ENCODE results near the gene KRT39.
A peak's percentile ranks its signal among the peaks of the same experiment; 100 is the strongest.

Gene KRT39

DNA sequence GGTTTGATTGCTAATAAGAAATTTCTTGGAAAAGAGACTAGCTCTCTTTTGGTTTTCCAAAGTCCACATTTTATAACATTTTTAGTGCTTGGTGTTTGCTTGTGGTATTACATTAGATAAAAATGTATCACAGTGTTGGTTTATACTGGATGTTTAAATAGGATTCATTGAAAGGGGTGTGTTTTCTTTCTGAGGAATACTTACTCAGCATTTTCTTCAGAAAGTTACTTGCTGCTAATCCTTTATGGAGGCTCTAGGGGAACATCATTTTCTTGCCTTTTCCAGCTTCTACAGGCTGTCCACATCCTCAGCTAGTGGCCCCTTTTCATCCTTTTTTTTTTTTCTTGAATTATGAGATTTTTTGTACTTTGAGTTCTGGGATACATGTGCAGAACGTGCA is 834 bp upstream of the KRT39 start:
- TF ChIP-seq, protein P1, sequence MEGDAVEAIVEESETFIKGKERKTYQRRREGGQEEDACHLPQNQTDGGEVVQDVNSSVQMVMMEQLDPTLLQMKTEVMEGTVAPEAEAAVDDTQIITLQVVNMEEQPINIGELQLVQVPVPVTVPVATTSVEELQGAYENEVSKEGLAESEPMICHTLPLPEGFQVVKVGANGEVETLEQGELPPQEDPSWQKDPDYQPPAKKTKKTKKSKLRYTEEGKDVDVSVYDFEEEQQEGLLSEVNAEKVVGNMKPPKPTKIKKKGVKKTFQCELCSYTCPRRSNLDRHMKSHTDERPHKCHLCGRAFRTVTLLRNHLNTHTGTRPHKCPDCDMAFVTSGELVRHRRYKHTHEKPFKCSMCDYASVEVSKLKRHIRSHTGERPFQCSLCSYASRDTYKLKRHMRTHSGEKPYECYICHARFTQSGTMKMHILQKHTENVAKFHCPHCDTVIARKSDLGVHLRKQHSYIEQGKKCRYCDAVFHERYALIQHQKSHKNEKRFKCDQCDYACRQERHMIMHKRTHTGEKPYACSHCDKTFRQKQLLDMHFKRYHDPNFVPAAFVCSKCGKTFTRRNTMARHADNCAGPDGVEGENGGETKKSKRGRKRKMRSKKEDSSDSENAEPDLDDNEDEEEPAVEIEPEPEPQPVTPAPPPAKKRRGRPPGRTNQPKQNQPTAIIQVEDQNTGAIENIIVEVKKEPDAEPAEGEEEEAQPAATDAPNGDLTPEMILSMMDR (IDR thresholded peaks at IDR 0.05; ENCODE audit: insufficient read depth, low read depth, low read length, missing control alignments): no peak
- DNase-seq (ENCODE audit: low read depth): no peak

DNA sequence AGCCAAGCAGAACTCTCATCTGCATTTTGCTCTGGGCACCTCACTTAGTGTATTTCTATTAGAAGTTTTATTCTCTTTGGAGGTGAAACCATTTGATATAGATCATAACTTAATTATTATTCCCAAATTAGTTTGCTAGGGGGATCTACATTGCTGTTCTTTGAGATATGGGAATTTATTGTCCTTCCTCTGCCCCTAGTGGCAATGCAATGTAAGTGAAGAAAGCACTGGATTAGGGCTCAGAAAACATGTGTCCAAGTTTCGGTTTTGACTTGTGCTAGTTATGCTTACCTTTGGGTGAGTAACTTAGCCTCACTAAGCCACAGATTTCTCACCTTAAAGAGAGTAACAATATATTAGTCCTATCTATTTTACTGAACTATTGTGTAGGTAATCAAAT is 2.9 kb downstream of the KRT39 start:
- no peak overlapping the region for H3K4me3 ChIP-seq (ENCODE audit: low read length)
- DNase-seq (ENCODE audit: low read depth): peak; percentile 72
- TF ChIP-seq, protein P1 (IDR thresholded peaks at IDR 0.05; ENCODE audit: insufficient read depth, low read depth, low read length, missing control alignments): peak; percentile 70

More for the DNA sequence above, 834 bp upstream of the KRT39 start:
- no peak overlapping the region for H3K4me3 ChIP-seq (ENCODE audit: low read length)

DNA sequence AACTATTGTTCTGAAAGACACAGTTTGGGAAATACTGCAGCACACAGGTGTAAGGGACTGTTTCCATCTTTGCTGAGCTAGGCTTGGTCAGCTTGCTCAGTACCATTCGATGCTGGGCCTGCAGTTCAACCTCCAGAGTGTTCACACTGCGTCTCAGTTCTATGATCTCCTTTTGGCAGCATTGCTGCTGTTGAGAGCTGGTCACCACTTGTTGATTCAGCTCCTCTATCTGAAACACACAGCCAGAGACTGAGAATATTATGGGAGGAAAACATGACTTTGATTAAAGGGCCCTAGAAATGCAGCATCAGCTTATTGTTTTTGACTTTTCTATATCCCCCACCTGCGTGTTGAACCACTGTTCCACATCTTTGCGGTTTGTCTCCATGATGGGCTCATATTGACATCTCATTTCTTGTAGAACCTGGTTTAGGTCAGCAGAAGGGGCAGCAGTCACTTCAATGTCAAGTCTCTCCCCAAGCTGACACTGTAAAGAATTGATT is 4.6 kb downstream of the KRT39 start:
- no peak for DNase-seq (ENCODE audit: low read depth)
- no peak overlapping the region for H3K4me3 ChIP-seq (ENCODE audit: low read length)
- TF ChIP-seq, protein P1 (IDR thresholded peaks at IDR 0.05; ENCODE audit: insufficient read depth, low read depth, low read length, missing control alignments): no peak

DNA sequence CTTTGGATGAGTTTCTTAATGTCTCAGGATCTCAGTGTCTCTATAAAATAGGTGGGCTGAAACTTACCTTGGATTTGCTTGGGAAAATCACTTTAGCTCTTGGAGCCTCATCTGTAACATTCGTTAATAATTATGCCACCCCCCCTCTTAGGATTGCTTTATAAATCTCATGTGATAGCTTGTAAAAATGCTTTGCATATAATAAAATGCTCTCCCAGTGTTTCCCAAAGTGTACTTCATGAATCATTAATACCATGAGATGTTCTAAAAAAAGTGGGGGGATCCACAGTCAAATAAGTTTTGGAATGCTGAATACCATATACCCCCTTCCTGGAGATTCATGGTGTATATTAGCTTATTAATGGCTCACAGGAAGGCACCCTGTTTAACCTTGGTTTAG is 5.2 kb downstream of the KRT39 start:
- no peak for DNase-seq (ENCODE audit: low read depth)
- H3K4me3 ChIP-seq (ENCODE audit: low read length): no peak overlapping the region
- TF ChIP-seq, protein P1 (IDR thresholded peaks at IDR 0.05; ENCODE audit: insufficient read depth, low read depth, low read length, missing control alignments): no peak

DNA sequence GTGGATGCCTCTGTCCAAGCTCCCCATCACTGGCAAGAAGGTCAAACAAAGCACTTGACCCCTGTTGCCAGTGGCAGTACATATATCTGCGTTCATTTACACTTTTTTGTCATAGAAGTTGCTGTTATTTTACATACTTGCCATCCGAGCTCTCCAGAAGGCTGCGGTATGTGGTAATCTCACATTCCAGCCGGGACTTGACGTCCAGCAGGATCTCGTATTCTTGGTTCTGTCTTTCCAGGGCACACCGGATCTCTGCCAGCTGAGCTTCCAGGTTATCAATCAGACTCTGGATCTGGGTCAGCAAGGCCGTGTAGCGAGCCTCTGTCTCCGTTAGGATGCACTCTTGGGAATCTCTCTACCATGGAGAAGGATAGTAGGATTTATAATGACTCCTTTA is 6.6 kb downstream of the KRT39 start:
- TF ChIP-seq, protein P1 (IDR thresholded peaks at IDR 0.05; ENCODE audit: insufficient read depth, low read depth, low read length, missing control alignments): no peak
- DNase-seq (ENCODE audit: low read depth): peak; percentile 51
- H3K4me3 ChIP-seq (ENCODE audit: low read length): no peak overlapping the region

DNA sequence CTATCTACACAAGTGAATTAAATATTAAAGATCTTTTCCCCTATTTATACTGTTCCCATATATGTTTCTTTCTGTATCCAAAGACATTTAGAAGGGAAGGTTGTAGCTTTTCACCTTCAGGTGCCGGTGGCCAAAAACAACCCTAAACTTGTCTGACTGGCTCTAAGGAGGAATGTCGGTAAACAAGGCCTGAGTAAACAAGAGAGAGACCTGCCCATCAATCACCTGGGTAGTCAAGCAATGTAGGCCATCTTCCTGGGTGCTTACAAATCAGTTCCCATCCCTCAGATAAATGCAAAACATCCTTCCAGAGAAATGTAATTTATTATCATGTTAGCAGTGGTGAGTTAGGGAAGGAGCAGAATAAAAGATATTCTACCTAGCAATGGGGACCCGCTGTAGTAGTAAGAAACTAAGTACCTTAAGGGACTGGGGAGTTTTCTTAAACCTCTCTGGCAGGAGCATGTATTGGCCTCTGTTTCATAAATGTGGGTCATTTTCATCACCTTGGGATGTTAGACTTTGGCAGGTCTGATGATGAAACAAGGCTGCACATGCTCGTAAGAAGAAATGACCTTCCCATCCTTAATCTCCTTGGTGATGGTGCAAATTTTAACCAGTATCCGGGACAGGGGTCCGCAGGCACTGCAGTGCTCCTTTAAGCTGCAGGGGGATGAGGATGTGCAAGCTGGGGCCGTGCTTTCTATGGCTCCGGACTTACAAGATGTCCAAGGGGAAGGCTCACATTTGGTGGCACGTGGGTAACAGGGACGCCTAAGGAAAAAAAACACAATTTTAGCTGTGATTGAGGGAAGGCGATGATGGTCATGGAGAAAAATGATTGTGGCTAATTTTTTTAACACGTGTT is 8.4 kb downstream of the KRT39 start:
- no peak overlapping the region for H3K4me3 ChIP-seq (ENCODE audit: low read length)
- TF ChIP-seq, protein P1 (IDR thresholded peaks at IDR 0.05; ENCODE audit: insufficient read depth, low read depth, low read length, missing control alignments): no peak
- DNase-seq (ENCODE audit: low read depth): peak; percentile 90

Data from epithelial cell of esophagus (primary cell).